ENCODE results near the gene B9D2.

Gene B9D2

DNA sequence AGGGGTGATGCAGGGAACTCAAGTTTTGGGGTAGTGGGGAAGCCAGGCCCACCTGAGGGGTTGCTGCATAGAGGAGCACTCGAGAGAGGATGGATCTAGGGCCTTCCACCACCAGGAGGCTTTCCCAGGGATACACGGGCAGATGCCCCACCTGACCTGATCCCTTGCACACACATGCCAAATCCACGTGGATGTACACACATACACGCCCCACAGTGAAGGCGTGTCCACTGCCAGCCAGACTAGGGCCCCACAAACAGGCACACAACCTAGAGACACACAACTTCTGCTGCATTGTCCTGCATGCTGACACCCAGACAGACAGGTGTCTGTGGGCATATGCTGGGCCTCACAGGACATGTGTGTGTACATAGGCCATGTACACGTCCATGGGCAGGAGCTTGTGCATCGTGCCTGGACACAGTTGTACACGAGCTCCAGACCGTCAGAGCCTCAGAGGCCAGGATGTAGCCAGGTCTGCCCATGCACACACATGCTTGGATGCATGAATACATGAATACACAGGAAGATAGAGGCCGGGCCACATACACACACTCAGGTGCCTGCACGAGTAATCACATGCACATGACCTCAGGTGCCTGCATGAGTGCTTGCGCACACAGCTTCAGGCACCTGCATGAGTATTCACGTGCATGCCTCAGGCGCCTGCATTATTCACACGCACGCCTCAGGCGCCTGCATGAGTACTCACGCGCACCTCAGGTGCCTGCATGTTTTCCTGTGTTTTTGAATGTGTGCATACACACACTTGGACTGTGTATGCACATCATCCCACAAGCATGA, 45.1 kb downstream of the B9D2 start:
- TF ChIP-seq, protein P1, sequence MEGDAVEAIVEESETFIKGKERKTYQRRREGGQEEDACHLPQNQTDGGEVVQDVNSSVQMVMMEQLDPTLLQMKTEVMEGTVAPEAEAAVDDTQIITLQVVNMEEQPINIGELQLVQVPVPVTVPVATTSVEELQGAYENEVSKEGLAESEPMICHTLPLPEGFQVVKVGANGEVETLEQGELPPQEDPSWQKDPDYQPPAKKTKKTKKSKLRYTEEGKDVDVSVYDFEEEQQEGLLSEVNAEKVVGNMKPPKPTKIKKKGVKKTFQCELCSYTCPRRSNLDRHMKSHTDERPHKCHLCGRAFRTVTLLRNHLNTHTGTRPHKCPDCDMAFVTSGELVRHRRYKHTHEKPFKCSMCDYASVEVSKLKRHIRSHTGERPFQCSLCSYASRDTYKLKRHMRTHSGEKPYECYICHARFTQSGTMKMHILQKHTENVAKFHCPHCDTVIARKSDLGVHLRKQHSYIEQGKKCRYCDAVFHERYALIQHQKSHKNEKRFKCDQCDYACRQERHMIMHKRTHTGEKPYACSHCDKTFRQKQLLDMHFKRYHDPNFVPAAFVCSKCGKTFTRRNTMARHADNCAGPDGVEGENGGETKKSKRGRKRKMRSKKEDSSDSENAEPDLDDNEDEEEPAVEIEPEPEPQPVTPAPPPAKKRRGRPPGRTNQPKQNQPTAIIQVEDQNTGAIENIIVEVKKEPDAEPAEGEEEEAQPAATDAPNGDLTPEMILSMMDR (conservative IDR thresholded peaks at IDR 0.05; ENCODE audit: low read length) = no peak
- no peak for DNase-seq (ENCODE audit: low read depth)
- H3K4me3 ChIP-seq (ENCODE audit: low read length) = no peak overlapping the region

DNA sequence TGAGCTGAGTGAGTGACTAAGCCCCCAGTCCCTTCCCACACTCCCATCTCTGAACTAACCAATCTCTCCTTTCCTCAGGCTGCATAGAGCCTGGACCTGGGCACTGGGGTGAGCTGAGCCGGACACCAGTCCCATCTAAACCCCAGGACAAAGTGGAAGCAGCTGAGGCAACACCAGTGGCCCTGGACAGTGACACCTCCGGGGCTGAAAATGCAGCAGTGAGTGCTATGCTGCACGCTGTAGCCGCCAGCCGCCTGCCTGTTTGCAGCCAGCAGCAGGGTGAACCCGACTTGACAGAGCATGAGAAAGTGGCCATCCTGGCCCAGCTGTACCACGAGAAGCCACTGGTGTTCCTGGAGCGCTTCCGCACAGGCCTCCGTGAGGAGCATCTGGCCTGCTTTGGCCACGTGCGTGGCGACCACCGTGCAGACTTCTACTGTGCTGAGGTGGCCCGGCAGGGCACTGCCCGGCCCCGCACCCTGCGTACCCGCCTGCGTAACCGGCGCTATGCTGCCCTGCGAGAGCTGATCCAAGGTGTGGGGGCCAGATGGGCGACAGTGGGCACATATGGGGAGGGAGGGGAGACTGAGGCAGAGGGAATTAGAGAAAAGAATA, 47.5 kb downstream of the B9D2 start:
- TF ChIP-seq, protein P1 (conservative IDR thresholded peaks at IDR 0.05; ENCODE audit: low read length) = no peak
- H3K4me3 ChIP-seq (ENCODE audit: low read length) = no peak overlapping the region
- no peak for DNase-seq (ENCODE audit: low read depth)

GRCh38 chr19:41311613-41312012, 52.3 kb downstream of the B9D2 start:
- TF ChIP-seq, protein P1 (conservative IDR thresholded peaks at IDR 0.05; ENCODE audit: low read length) = no peak
- peak overlapping the region; percentile 95; the same call in 1 of the 2 replicates for H3K4me3 ChIP-seq (ENCODE audit: low read length)
- DNase-seq (ENCODE audit: low read depth) = no peak

- TF ChIP-seq, protein P1 (conservative IDR thresholded peaks at IDR 0.05; ENCODE audit: low read length) = no peak
- DNase-seq (ENCODE audit: low read depth) = no peak
- peak overlapping the region; percentile 95 for H3K4me3 ChIP-seq (ENCODE audit: low read length)
Measured at GRCh38 chr19:41311072-41311471, 52.9 kb downstream of the B9D2 start.

- TF ChIP-seq, protein P1 (conservative IDR thresholded peaks at IDR 0.05; ENCODE audit: low read length) = no peak
- peak; percentile 84 for DNase-seq (ENCODE audit: low read depth)
- peak within 1 kb of the TSS; percentile 95 for H3K4me3 ChIP-seq (ENCODE audit: low read length)
Measured at GRCh38 chr19:41310033-41310831, 53.7 kb downstream of the B9D2 start, which contains the start of gene CCDC97. Gene CCDC97, plus strand, starts transcription at chr19:41310172. Its CDS starts 139 bp downstream, at chr19:41310311.

- DNase-seq (ENCODE audit: low read depth) = peak; percentile 33
- peak overlapping the region; percentile 95 for H3K4me3 ChIP-seq (ENCODE audit: low read length)
- TF ChIP-seq, protein P1 (conservative IDR thresholded peaks at IDR 0.05; ENCODE audit: low read length) = no peak
Measured at GRCh38 chr19:41309180-41310032, 54.5 kb downstream of the B9D2 start.
